Lower leg skin (tissue), 3 donors: Measurements from ENCODE around the gene DBN1.

Experiments
- POLR2A ChIP-seq, 2 donors: fragments of 450-650 bp; IDR thresholded peaks; one replicate each; pipeline ENCODE4 v1.6.1; 2016 to 2017; ENCODE audit warnings: antibody characterized with exemption in 2 of 2, mild to moderate bottlenecking in 1 of 2, moderate library complexity in 1 of 2
- TF ChIP-seq, protein P1 (sequence below), 3 donors: fragments of 450-650 bp; IDR thresholded peaks; one replicate each; pipeline ENCODE4 v1.5.1; 2016; ENCODE audit warnings: antibody characterized with exemption in 3 of 3, mild to moderate bottlenecking in 3 of 3, moderate library complexity in 2 of 3

DNA sequence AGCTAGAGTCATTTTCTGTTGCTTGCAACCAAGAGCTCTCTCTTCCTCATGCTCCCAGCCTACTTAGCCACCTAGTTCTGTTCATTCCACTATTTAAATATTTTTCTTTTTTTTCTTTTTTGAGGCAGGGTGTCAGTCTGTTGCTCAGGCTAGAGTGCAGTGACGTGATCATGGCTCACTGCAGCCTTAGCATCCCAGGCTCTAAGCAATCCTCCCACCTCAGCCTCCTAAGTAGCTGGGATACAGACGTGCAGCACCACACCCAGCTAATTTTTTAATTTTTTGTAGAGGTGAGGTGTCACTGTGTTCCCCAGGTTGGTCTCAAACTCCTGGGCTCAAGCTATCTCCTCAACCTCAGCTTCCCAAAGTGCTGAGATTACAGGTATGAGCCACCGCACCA is 59.0 kb downstream of the DBN1 start:
- TF ChIP-seq, protein P1, sequence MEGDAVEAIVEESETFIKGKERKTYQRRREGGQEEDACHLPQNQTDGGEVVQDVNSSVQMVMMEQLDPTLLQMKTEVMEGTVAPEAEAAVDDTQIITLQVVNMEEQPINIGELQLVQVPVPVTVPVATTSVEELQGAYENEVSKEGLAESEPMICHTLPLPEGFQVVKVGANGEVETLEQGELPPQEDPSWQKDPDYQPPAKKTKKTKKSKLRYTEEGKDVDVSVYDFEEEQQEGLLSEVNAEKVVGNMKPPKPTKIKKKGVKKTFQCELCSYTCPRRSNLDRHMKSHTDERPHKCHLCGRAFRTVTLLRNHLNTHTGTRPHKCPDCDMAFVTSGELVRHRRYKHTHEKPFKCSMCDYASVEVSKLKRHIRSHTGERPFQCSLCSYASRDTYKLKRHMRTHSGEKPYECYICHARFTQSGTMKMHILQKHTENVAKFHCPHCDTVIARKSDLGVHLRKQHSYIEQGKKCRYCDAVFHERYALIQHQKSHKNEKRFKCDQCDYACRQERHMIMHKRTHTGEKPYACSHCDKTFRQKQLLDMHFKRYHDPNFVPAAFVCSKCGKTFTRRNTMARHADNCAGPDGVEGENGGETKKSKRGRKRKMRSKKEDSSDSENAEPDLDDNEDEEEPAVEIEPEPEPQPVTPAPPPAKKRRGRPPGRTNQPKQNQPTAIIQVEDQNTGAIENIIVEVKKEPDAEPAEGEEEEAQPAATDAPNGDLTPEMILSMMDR (IDR thresholded peaks at IDR 0.05): no peak
- TF ChIP-seq POLR2A (IDR thresholded peaks at IDR 0.05): no peak
